RWPE2 (cell line): ENCODE results near the gene VWA5A.

Experiments used
- ATAC-seq: fragments of 200-7000 bp; cut with Tn5 transposase; 3 replicates; pipeline ENCODE4 v1.9.1; 2021; ENCODE audit warnings: low read depth
- DNase-seq: peaks from one replicate; pipeline ENCODE4 v3.0.0-alpha.2; 2020; ENCODE audit warnings: low spot score
- H3K27ac ChIP-seq: fragments of 450-650 bp; 2 replicates; pipeline ENCODE4 v1.5.1; 2017; ENCODE audit warnings: mild to moderate bottlenecking; ENCODE audit not compliant: poor library complexity, severe bottlenecking
- H3K27me3 ChIP-seq: fragments of 250-450 bp; sonication (Bioruptor Pico); 2 replicates; pipeline ENCODE4 v1.5.1; 2021; ENCODE audit warnings: mild to moderate bottlenecking, moderate library complexity; ENCODE audit not compliant: insufficient read depth, poor library complexity, severe bottlenecking
- H3K36me3 ChIP-seq: fragments of 250-450 bp; sonication (Bioruptor Pico); 2 replicates; pipeline ENCODE4 v1.5.1; 2020; ENCODE audit warnings: low read depth, mild to moderate bottlenecking, moderate library complexity
- H3K4me1 ChIP-seq: fragments of 250-450 bp; sonication (Bioruptor Pico); 2 replicates; pipeline ENCODE4 v1.5.1; 2021; ENCODE audit warnings: mild to moderate bottlenecking, moderate library complexity; ENCODE audit not compliant: insufficient read depth, poor library complexity, severe bottlenecking
- H3K4me3 ChIP-seq: fragments of 250-450 bp; sonication (Bioruptor Pico); 2 replicates; pipeline ENCODE4 v1.5.1; 2021; ENCODE audit warnings: mild to moderate bottlenecking, moderate library complexity; ENCODE audit not compliant: severe bottlenecking
- H3K9me3 ChIP-seq: fragments of 250-450 bp; sonication (Bioruptor Pico); 2 replicates; pipeline ENCODE4 v1.5.1; 2021; ENCODE audit warnings: mild to moderate bottlenecking, moderate library complexity; ENCODE audit not compliant: severe bottlenecking
- CTCF ChIP-seq: fragments of 450-650 bp; IDR thresholded peaks from one replicate; pipeline ENCODE4 v1.5.1; 2017; ENCODE audit warnings: mild to moderate bottlenecking, moderate library complexity; ENCODE audit not compliant: poor library complexity, severe bottlenecking

Gene VWA5A

DNA sequence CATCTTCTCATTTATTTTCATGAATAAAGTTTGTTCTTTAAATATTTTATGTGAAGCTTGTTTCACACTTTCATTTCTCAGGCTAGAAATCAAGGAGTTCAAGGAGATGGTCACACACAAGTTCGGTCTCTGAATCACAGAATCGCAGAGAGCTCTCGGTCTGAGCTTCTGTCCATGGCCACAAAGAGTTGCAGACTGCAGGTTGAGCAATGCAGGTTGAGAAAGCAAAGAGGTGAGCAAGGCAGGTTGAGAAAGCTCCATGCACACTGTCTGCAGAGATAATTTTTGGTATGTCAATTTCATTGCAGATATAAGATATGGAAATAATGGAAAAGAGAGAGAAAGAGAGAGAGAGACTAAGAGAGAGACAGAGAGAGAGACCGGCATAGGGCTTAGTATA, 32.9 kb upstream of the VWA5A start:
- no peak overlapping the region for H3K4me3 ChIP-seq
- H3K4me1 ChIP-seq, result peaks cover 29% of the 10 kb centered on the region
- TF ChIP-seq CTCF, result no peak
- H3K27me3 ChIP-seq, result no peaks in the 10 kb centered on the region
- no peak for DNase-seq
- H3K36me3 ChIP-seq, result no peaks in the 10 kb centered on the region
- no peaks in the 10 kb centered on the region for H3K9me3 ChIP-seq
- H3K27ac ChIP-seq, result no peak overlapping the region
- ATAC-seq, result no peak

- Histone ChIP-seq H3K9me3 (no peaks in the 10 kb centered on the region), H3K36me3 (no peaks in the 10 kb centered on the region), H3K27me3 (no peaks in the 10 kb centered on the region), H3K4me1 (peaks cover 19% of the 10 kb centered on the region), H3K27ac (no peak overlapping the region), H3K4me3 (no peak overlapping the region)
- ATAC-seq (peak; percentile 79), DNase-seq (no peak)
- no peak for TF ChIP-seq CTCF
Measured at GRCh38 chr11:124085583-124085982, 29.7 kb upstream of the VWA5A start.

- no peak for TF ChIP-seq CTCF
- no peak for DNase-seq
- no peak overlapping the region for H3K4me3 ChIP-seq
- H3K27me3 ChIP-seq, result no peaks in the 10 kb centered on the region
- ATAC-seq, result no peak
- no peak overlapping the region for H3K27ac ChIP-seq
- H3K4me1 ChIP-seq, result peaks cover 14% of the 10 kb centered on the region
- no peaks in the 10 kb centered on the region for H3K36me3 ChIP-seq
- H3K9me3 ChIP-seq, result no peaks in the 10 kb centered on the region
Measured at GRCh38 chr11:124085997-124086846, 29.0 kb upstream of the VWA5A start.

GRCh38 chr11:124090996-124091395, 24.3 kb upstream of the VWA5A start:
- Histone ChIP-seq H3K9me3 (no peaks in the 10 kb centered on the region), H3K27ac (no peak overlapping the region), H3K4me1 (peaks cover under 1% of the 10 kb centered on the region), H3K36me3 (no peaks in the 10 kb centered on the region), H3K27me3 (no peaks in the 10 kb centered on the region), H3K4me3 (no peak overlapping the region)
- TF ChIP-seq CTCF, result no peak
- ATAC-seq (no peak), DNase-seq (no peak)

DNA sequence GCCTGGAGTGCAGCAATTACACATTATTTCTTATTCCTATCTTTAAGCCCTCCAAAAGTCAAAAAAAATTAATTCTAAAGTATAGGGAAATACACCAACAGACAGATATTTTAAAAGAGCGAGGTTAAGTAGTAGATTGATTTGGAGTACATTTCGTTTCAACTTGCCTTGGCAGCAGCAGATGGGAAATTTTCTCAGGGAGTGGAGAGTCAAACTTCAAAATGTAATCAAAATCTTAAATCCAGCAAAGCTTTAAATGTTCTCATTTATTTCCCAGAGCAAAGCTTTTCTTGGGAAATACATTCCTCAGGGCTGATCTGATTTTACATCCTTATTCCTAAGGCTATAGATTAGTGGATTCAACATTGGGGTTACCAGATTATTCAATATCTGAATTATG, 21.9 kb upstream of the VWA5A start:
- Histone ChIP-seq H3K9me3 (no peaks in the 10 kb centered on the region), H3K36me3 (no peaks in the 10 kb centered on the region), H3K27ac (no peak overlapping the region), H3K4me1 (no peaks in the 10 kb centered on the region), H3K27me3 (no peaks in the 10 kb centered on the region), H3K4me3 (no peak overlapping the region)
- no peak for TF ChIP-seq CTCF
- no peak for ATAC-seq
- DNase-seq, result no peak
